A673 (cell line): Measurements from ENCODE around the gene HES1.

Experiments
- EZH2 ChIP-seq: fragments of 200-600 bp; sonication (generic); IDR thresholded peaks from 2 replicates; pipeline ENCODE4 v1.6.1; 2017; ENCODE audit warnings: borderline replicate concordance, low read depth, mild to moderate bottlenecking, mixed read lengths, antibody characterized with exemption, low read length; ENCODE audit not compliant: poor library complexity, severe bottlenecking
- TF ChIP-seq, protein P1 (sequence below): fragments of 300-800, 200-600 bp; sonication (generic); conservative IDR thresholded peaks from 2 replicates; pipeline ENCODE4 v1.5.1; 2017; ENCODE audit warnings: low read depth, mild to moderate bottlenecking, antibody characterized with exemption, low read length, moderate library complexity, mixed read lengths

DNA sequence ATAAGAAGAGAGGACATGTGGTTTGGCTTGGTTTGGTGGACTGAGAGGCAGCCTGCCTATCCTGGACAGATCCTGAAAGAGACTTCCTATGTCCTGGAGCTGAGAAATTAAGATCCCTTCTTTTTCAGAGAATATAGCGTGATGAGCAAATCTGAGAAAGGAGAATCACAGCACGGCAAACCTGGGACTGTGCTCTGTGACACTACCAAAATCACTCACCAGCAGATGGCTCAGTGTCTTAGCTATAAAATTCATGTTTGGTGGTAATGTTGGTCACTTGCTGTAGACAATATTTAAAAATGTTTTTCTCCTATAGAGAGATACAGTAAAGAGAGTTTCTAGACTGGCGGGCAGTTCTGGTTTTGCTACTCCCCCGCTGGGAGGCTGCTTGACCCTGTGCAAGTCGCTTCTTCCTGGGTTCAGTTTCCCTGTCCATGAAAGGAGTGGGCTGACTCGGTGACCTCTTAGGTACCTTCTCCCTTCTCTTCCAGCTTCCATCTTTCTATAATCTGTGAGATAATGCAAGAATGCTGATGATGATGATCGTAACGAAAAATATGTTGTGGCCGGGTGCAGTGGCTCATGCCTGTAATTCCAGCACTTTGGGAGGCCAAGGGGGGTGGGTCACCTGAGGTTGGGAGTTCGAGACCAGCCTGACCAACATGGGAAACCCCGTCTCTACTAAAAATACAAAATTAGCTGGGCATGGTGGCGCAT is 7.6 kb upstream of the HES1 start:
- TF ChIP-seq, protein P1, sequence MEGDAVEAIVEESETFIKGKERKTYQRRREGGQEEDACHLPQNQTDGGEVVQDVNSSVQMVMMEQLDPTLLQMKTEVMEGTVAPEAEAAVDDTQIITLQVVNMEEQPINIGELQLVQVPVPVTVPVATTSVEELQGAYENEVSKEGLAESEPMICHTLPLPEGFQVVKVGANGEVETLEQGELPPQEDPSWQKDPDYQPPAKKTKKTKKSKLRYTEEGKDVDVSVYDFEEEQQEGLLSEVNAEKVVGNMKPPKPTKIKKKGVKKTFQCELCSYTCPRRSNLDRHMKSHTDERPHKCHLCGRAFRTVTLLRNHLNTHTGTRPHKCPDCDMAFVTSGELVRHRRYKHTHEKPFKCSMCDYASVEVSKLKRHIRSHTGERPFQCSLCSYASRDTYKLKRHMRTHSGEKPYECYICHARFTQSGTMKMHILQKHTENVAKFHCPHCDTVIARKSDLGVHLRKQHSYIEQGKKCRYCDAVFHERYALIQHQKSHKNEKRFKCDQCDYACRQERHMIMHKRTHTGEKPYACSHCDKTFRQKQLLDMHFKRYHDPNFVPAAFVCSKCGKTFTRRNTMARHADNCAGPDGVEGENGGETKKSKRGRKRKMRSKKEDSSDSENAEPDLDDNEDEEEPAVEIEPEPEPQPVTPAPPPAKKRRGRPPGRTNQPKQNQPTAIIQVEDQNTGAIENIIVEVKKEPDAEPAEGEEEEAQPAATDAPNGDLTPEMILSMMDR = no peak
- TF ChIP-seq EZH2 = no peak
